Osteoblast (primary cell): ENCODE data around the gene AFMID. TPM values are rescaled to one million over a fixed set of nuclear protein-coding genes. Genes with fewer than 3 reads are reported as not detected.

Source experiments
- DNase-seq: peaks from one replicate; pipeline ENCODE4 v3.0.0; 2011; ENCODE audit warnings: low spot score, mixed read lengths; ENCODE audit not compliant: insufficient read length; ENCODE audit errors: missing footprints
- H2AFZ ChIP-seq: 2 replicates; pipeline ENCODE4 v1.6.0; 2011; ENCODE audit warnings: mild to moderate bottlenecking, low read length
- H3K27ac ChIP-seq: 2 replicates; pipeline ENCODE4 v1.5.1; 2011; ENCODE audit warnings: mild to moderate bottlenecking, low read depth, low read length, moderate library complexity
- H3K27me3 ChIP-seq: 2 replicates; pipeline ENCODE4 v1.6.0; 2012; ENCODE audit warnings: mild to moderate bottlenecking, control low read depth, inconsistent platforms, low read length, moderate library complexity; ENCODE audit not compliant: insufficient read depth
- H3K36me3 ChIP-seq: 2 replicates; pipeline ENCODE4 v1.5.1; 2011; ENCODE audit warnings: mild to moderate bottlenecking, low read length, control low read depth, moderate library complexity; ENCODE audit not compliant: insufficient read depth
- H3K4me1 ChIP-seq: 2 replicates; pipeline ENCODE4 v1.5.1; 2011; ENCODE audit warnings: mild to moderate bottlenecking, low read length, control low read depth, moderate library complexity; ENCODE audit not compliant: insufficient read depth
- H3K4me2 ChIP-seq: 2 replicates; pipeline ENCODE4 v1.6.0; 2011; ENCODE audit warnings: mild to moderate bottlenecking, low read length; ENCODE audit not compliant: insufficient read depth
- H3K4me3 ChIP-seq: fragments of 200-600 bp; sonication (generic); 3 replicates; pipeline ENCODE4 v1.5.1; 2012; ENCODE audit warnings: mild to moderate bottlenecking, low read length, inconsistent platforms; ENCODE audit not compliant: insufficient read depth
- H3K79me2 ChIP-seq: 2 replicates; pipeline ENCODE4 v1.6.0; 2012; ENCODE audit warnings: mild to moderate bottlenecking, low read length, control low read depth, inconsistent platforms; ENCODE audit not compliant: insufficient read depth
- H3K9me3 ChIP-seq: 2 replicates; pipeline ENCODE4 v1.5.1; 2011; ENCODE audit warnings: low read depth, low read length, control low read depth
- H4K20me1 ChIP-seq: 2 replicates; pipeline ENCODE4 v1.6.0; 2012; ENCODE audit warnings: mild to moderate bottlenecking, low read length, control low read depth; ENCODE audit not compliant: insufficient read depth
- CTCF ChIP-seq: IDR thresholded peaks from 2 replicates; pipeline ENCODE4 v1.5.1; 2011; ENCODE audit warnings: mild to moderate bottlenecking, low read depth, low read length, moderate library complexity; ENCODE audit errors: extremely low read depth
- total RNA-seq: library from RNA; depleted of rRNA; stranded (reverse); fragments of >200 nt; gene quantifications from 2 replicates; pipeline ENCODE4 v1.2.3, GENCODE V29; 2012

The AFMID gene
- total RNA-seq, 1 donor, result 23.2 TPM

DNA sequence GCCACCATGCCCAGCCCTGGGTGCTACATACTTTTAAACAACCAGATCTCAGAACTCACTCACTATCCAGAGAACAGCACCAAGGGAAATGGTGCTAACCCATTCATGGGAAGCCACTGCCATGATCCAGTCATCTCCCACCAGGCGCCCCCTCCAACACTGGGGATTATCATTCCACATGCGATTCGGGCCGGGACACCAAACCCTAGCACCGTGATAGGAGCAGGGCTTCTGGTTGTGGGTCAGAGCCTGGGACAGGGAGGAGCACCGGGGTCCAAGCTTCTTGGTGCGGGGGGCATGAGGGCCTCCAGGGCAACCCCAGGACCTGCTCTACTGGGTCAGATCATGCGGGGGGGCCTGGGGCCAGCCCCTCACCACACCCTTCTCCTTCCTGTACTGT, 48.7 kb downstream of the AFMID start:
- no peaks in the 10 kb centered on the region for H4K20me1 ChIP-seq
- H3K27me3 ChIP-seq, result peaks cover 20% of the 10 kb centered on the region
- no peak for TF ChIP-seq CTCF
- H3K79me2 ChIP-seq, result no peaks in the 10 kb centered on the region
- peak; percentile 46 for DNase-seq
- H3K4me3 ChIP-seq, result no peak overlapping the region
- no peaks in the 10 kb centered on the region for H3K4me1 ChIP-seq
- no peak overlapping the region for H3K4me2 ChIP-seq
- H2AFZ ChIP-seq, result no peak overlapping the region
- no peak overlapping the region for H3K27ac ChIP-seq
- H3K9me3 ChIP-seq, result no peaks in the 10 kb centered on the region
- no peaks in the 10 kb centered on the region for H3K36me3 ChIP-seq

DNA sequence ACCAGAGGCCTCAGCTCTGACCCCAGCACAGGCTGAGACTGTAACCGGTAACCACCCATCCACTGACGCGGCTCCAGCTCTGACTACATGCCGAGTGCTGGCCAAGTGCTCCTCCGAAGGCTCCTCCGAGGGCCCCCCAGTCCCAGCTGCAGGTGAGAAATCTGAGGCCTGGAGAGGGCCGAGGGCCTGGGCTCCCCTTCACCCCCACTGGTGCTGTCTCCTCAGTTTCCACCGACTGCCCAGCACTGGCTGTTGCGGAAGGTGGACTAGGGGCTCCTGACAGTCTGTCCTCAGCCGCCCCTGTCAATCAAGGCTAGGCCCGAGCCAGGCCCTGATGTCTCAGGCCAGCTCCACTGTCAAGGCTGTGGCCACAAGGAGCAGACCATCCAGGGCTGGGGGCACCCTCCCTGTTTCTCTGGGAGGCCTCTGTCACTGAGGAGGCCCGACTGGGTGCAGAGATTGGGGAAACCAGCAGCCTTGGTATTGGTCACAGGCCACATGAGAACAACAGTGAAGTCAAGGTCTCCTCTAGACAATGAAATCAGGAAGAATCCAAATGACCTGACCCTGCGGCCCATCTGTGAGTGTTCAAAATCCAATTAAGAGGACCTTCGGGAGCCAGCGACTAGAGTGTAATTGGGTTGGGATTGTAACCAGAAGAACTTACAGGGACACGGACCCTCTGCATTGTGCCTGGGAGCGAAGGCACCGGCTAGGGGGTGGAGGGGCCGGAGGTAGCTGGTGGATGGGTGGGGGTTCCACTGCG, 49.4 kb downstream of the AFMID start:
- TF ChIP-seq CTCF, result no peak
- Histone ChIP-seq H3K27ac (no peak overlapping the region), H3K79me2 (no peaks in the 10 kb centered on the region), H3K9me3 (no peaks in the 10 kb centered on the region), H3K4me1 (no peaks in the 10 kb centered on the region), H3K27me3 (peaks cover 13% of the 10 kb centered on the region), H3K36me3 (no peaks in the 10 kb centered on the region), H3K4me2 (no peak overlapping the region), H3K4me3 (no peak overlapping the region), H2AFZ (no peak overlapping the region), H4K20me1 (no peaks in the 10 kb centered on the region)
- DNase-seq, result peak; percentile 87

GRCh38 chr17:78237401-78238012, 50.3 kb downstream of the AFMID start:
- TF ChIP-seq CTCF, result no peak
- DNase-seq, result peak; percentile 84
- H3K27ac ChIP-seq, result no peak overlapping the region
- H3K4me3 ChIP-seq, result no peak overlapping the region
- no peaks in the 10 kb centered on the region for H3K79me2 ChIP-seq
- H4K20me1 ChIP-seq, result no peaks in the 10 kb centered on the region
- H3K36me3 ChIP-seq, result no peaks in the 10 kb centered on the region
- H3K9me3 ChIP-seq, result no peaks in the 10 kb centered on the region
- H3K4me1 ChIP-seq, result no peaks in the 10 kb centered on the region
- H3K4me2 ChIP-seq, result no peak overlapping the region
- H3K27me3 ChIP-seq, result peaks cover 7% of the 10 kb centered on the region
- H2AFZ ChIP-seq, result no peak overlapping the region

- DNase-seq, result peak; percentile 58
- no peaks in the 10 kb centered on the region for H3K27me3 ChIP-seq
- H2AFZ ChIP-seq, result no peak overlapping the region
- H3K4me1 ChIP-seq, result no peaks in the 10 kb centered on the region
- TF ChIP-seq CTCF, result no peak
- H3K9me3 ChIP-seq, result no peaks in the 10 kb centered on the region
- H3K36me3 ChIP-seq, result no peaks in the 10 kb centered on the region
- H3K4me3 ChIP-seq, result no peak overlapping the region
- no peak overlapping the region for H3K27ac ChIP-seq
- no peaks in the 10 kb centered on the region for H4K20me1 ChIP-seq
- no peak overlapping the region for H3K4me2 ChIP-seq
- no peaks in the 10 kb centered on the region for H3K79me2 ChIP-seq
Measured at GRCh38 chr17:78238823-78239488, 51.8 kb downstream of the AFMID start.
